GM12878 (cell line): Measurements from ENCODE around the gene FAM120B.

Source experiments
- BHLHE40 ChIP-seq, 2 experiments: fragments of 450-650 bp in 1 of 2; IDR thresholded peaks; 2 replicates each; pipeline ENCODE4 v1.6.1; 2011 to 2017; ENCODE audit warnings: low read depth in 2 of 2, borderline replicate concordance in 1 of 2, improper control_type of control experiment in 1 of 2, low read length in 1 of 2, mild to moderate bottlenecking in 1 of 2
- CREB1 ChIP-seq: IDR thresholded peaks from 2 replicates; pipeline ENCODE4 v1.6.1; 2012; ENCODE audit warnings: low read depth, mild to moderate bottlenecking, inconsistent platforms
- EP300 ChIP-seq, 2 experiments: fragments of 150-350 bp in 1 of 2; IDR thresholded peaks; 2 replicates each; pipeline ENCODE4 v1.6.1; 2011 to 2012; ENCODE audit warnings: low read depth in 2 of 2, low read length in 2 of 2, borderline replicate concordance in 1 of 2, improper control_type of control experiment in 1 of 2, inconsistent platforms in 1 of 2; ENCODE audit not compliant: control insufficient read depth in 1 of 2
- EZH2 ChIP-seq: IDR thresholded peaks from 2 replicates; pipeline ENCODE4 v1.6.1; 2012; ENCODE audit warnings: low read depth, mild to moderate bottlenecking, control low read depth, inconsistent platforms, low read length, borderline replicate concordance; ENCODE audit not compliant: control insufficient read depth
- NFYA ChIP-seq: IDR thresholded peaks from 2 replicates; pipeline ENCODE4 v1.6.1; 2011; ENCODE audit warnings: low read depth, mild to moderate bottlenecking, low read length, improper control_type of control experiment, borderline replicate concordance
- POLR2A ChIP-seq: IDR thresholded peaks from 2 replicates; pipeline ENCODE4 v1.6.1; 2011; ENCODE audit warnings: low read depth, mild to moderate bottlenecking, low read length
- RAD51 ChIP-seq: fragments of 450-650 bp; IDR thresholded peaks from 2 replicates; pipeline ENCODE4 v1.6.1; 2016; ENCODE audit warnings: moderate library complexity, mild to moderate bottlenecking, inconsistent platforms
- ZZZ3 ChIP-seq: IDR thresholded peaks from 2 replicates; pipeline ENCODE4 v1.6.1; 2011; ENCODE audit warnings: low read depth; ENCODE audit not compliant: control insufficient read depth, insufficient read length
- TF ChIP-seq, protein P1 (sequence below): fragments of 450-650 bp; IDR thresholded peaks from 2 replicates; pipeline ENCODE4 v1.6.1; 2017; ENCODE audit warnings: mild to moderate bottlenecking, moderate library complexity
- TF ChIP-seq, protein P2 (sequence below): IDR thresholded peaks from 2 replicates; pipeline ENCODE4 v1.6.1; 2012; ENCODE audit warnings: mild to moderate bottlenecking, low read depth, low read length
- TF ChIP-seq, protein P3 (sequence below), 3 experiments: IDR thresholded peaks in 2 of 3; conservative IDR thresholded peaks in 1 of 3; 2 replicates each; pipeline ENCODE4 v1.5.1; 2011; ENCODE audit warnings: low read depth in 3 of 3, low read length in 3 of 3, mild to moderate bottlenecking in 3 of 3, control low read depth in 2 of 3, moderate library complexity in 2 of 3, inconsistent platforms in 1 of 3, mixed read lengths in 1 of 3; ENCODE audit not compliant: control insufficient read depth in 2 of 3, insufficient read depth in 1 of 3; ENCODE audit errors: extremely low read depth in 1 of 3

DNA sequence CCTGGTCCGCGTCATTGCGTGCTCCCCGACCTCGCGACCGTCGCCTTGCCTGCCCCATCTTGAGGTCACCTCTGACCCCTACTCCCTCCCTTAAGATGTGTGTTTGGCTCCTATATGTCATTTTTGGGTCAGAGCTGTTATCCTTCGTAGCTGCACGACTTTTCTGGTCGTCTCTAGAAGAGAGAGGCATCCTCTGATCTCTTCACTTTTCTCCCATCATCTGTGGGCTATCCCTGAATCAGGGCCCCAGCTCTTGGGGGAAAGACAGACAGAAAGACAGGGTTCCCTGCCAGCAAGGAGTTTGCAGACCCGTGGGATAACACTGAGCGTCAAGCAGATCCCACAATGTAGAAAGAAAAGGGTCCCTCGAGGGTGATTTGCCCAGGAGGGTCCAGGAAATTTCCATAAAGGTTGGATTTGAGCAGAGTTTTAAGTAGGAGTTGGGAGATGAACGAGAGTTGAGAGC is 555 bp downstream of the FAM120B start:
- TF ChIP-seq, protein P1, sequence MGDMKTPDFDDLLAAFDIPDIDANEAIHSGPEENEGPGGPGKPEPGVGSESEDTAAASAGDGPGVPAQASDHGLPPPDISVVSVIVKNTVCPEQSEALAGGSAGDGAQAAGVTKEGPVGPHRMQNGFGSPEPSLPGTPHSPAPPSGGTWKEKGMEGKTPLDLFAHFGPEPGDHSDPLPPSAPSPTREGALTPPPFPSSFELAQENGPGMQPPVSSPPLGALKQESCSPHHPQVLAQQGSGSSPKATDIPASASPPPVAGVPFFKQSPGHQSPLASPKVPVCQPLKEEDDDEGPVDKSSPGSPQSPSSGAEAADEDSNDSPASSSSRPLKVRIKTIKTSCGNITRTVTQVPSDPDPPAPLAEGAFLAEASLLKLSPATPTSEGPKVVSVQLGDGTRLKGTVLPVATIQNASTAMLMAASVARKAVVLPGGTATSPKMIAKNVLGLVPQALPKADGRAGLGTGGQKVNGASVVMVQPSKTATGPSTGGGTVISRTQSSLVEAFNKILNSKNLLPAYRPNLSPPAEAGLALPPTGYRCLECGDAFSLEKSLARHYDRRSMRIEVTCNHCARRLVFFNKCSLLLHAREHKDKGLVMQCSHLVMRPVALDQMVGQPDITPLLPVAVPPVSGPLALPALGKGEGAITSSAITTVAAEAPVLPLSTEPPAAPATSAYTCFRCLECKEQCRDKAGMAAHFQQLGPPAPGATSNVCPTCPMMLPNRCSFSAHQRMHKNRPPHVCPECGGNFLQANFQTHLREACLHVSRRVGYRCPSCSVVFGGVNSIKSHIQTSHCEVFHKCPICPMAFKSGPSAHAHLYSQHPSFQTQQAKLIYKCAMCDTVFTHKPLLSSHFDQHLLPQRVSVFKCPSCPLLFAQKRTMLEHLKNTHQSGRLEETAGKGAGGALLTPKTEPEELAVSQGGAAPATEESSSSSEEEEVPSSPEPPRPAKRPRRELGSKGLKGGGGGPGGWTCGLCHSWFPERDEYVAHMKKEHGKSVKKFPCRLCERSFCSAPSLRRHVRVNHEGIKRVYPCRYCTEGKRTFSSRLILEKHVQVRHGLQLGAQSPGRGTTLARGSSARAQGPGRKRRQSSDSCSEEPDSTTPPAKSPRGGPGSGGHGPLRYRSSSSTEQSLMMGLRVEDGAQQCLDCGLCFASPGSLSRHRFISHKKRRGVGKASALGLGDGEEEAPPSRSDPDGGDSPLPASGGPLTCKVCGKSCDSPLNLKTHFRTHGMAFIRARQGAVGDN, result no peak
- TF ChIP-seq, protein P2, sequence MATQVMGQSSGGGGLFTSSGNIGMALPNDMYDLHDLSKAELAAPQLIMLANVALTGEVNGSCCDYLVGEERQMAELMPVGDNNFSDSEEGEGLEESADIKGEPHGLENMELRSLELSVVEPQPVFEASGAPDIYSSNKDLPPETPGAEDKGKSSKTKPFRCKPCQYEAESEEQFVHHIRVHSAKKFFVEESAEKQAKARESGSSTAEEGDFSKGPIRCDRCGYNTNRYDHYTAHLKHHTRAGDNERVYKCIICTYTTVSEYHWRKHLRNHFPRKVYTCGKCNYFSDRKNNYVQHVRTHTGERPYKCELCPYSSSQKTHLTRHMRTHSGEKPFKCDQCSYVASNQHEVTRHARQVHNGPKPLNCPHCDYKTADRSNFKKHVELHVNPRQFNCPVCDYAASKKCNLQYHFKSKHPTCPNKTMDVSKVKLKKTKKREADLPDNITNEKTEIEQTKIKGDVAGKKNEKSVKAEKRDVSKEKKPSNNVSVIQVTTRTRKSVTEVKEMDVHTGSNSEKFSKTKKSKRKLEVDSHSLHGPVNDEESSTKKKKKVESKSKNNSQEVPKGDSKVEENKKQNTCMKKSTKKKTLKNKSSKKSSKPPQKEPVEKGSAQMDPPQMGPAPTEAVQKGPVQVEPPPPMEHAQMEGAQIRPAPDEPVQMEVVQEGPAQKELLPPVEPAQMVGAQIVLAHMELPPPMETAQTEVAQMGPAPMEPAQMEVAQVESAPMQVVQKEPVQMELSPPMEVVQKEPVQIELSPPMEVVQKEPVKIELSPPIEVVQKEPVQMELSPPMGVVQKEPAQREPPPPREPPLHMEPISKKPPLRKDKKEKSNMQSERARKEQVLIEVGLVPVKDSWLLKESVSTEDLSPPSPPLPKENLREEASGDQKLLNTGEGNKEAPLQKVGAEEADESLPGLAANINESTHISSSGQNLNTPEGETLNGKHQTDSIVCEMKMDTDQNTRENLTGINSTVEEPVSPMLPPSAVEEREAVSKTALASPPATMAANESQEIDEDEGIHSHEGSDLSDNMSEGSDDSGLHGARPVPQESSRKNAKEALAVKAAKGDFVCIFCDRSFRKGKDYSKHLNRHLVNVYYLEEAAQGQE, result no peak
- TF ChIP-seq, protein P3, sequence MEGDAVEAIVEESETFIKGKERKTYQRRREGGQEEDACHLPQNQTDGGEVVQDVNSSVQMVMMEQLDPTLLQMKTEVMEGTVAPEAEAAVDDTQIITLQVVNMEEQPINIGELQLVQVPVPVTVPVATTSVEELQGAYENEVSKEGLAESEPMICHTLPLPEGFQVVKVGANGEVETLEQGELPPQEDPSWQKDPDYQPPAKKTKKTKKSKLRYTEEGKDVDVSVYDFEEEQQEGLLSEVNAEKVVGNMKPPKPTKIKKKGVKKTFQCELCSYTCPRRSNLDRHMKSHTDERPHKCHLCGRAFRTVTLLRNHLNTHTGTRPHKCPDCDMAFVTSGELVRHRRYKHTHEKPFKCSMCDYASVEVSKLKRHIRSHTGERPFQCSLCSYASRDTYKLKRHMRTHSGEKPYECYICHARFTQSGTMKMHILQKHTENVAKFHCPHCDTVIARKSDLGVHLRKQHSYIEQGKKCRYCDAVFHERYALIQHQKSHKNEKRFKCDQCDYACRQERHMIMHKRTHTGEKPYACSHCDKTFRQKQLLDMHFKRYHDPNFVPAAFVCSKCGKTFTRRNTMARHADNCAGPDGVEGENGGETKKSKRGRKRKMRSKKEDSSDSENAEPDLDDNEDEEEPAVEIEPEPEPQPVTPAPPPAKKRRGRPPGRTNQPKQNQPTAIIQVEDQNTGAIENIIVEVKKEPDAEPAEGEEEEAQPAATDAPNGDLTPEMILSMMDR (IDR thresholded peaks at IDR 0.05 in 2 of 3, conservative IDR thresholded peaks at IDR 0.05 in 1 of 3; ENCODE audit: control insufficient read depth in 2 of 3, extremely low read depth in 1 of 3, insufficient read depth in 1 of 3, low read depth in 3 of 3, low read length in 3 of 3), result no peak
- no peak for TF ChIP-seq RAD51
- TF ChIP-seq NFYA, result no peak
- TF ChIP-seq POLR2A, result no peak
- TF ChIP-seq ZZZ3, result no peak
- no peak for TF ChIP-seq EZH2
- no peak for TF ChIP-seq EP300 (IDR thresholded peaks at IDR 0.05; ENCODE audit: borderline replicate concordance in 1 of 2, control insufficient read depth in 1 of 2, low read depth in 2 of 2, low read length in 2 of 2)
- TF ChIP-seq CREB1, result no peak
- TF ChIP-seq BHLHE40 (IDR thresholded peaks at IDR 0.05; ENCODE audit: borderline replicate concordance in 1 of 2, low read depth in 2 of 2, low read length in 1 of 2), result no peak
